GDM1 (cell line): ENCODE data around the gene DNAJC4.

Experiments used
- DNase-seq: peaks from one replicate; lab custom pipeline; 2025; lab: John Stamatoyannopoulos, UW

Gene DNAJC4

DNA sequence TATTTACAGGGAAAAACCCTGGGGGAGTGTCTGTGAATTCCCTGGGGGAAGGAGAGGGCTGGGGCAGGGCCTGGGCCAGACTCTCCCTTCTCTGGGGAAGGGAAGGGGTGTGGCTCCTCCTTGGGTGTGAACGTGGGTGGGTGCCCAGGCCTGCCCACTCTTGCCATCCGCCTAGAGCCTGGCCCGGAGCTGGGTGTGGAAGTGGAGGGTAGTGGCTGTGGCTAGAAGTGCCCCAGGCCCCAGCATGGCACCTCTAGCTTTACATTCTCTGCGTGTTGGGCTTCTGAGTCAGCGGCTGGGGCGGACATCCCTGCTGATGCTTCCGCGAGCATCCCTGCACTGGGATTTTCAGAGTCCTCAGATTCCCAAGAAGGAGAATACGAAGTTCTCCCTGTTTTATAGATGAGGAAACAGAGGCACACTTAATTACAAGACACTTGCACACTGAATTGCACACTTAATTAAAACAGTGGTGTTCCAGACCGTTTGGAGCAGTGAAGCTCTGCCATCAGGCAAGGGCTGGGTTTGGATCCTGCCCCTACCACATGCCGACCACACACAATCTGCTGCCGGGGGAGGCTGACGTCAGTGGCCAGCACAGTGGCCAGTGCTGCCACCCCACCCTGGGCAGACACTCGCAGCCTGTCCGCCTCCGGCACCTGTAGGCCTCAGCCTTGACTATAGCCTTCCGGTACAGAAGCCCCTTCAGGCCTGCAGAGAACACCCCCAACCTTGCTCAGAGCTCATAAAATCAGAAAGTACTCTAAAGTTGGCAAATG lies 46.5 kb downstream of the DNAJC4 start:
- no peak for DNase-seq

DNA sequence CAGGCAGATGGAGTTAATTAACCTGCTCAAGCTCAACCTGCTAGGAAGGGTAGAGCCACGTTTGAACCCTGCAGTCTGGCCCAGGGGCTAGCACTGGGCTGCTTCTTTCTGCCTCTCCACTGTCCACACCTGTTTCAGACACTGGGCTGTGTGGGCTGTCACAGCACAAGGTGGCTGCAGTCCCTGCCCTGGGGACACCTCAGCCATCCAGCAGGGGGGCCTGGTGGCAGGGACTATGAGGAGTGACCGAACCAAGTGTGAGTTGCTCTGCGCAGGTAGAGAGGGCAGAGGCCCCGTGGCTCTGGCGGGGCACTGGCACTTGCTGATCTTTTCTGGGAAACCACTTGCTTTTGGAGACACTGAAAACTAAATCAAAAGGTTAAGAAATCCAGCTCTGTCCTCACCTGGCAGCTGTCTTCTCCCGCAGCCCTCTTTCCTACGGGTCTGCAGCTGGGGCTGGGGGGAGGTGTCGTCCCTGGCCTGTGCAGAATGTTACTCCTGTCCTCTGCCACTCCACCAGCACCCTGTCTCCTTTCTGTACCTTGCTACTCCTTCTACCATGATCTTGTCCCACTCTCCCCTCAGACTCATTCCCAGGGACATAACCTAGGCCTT lies 48.3 kb downstream of the DNAJC4 start:
- no peak for DNase-seq

DNA sequence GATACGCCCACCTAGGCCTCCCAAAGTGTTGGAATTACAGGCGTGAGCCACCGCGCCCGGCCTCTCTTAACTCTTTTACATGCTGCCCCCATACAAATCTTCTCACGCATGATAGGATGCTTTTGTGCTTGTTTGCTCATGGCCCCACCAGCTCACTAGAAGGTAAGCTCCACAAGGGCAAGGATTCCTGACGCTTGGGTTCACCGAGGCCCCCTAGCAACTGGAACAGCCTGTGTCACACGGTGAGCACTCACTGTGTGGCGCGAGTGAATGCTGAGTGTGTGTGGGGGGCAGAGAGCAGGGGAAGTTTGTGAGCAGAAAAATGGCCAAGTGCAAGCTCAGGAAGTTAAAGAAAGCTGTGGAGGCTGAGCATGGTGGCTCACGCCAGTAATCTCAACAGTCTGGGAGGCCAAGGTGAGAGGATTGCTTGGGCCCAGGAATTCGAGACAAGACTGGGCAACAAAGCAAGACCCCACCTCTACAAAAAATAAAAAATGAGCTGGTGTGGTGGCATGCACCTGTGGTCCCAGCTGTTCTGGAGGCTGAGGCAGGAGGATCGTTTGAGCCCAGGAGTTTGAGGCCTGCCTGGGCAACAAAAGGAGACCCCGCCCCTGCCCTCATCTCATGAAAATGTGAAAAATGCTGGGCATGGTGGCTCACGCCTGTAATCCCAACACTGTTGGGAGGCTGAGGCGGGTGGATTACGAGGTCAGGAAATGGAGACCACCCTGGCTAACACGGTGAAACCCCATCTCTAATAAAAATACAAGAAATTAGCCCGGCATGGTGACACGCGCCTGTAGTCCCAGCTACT lies 51.8 kb downstream of the DNAJC4 start:
- no peak for DNase-seq

DNA sequence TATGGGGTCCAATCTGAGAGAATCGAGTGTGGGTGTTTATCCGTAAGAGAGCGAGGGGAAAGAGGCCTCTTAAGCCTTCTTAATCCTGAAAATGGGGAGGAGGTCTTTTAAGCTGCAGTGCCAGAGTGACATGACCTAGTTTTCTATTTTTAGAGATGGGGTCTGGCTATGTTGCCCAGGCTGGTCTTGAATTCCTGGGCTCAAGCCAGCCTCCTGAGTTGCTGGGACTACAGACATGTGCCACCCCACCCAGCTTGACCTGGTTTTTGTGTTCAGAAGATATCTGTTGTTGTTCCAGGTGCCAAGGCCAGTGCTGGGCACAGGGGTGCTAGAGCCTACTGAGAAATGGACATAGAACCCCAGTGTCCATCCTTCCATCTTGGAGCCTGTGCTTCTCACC lies 52.7 kb downstream of the DNAJC4 start:
- DNase-seq, result no peak
